Erythroblast (primary cell): Measurements from ENCODE around the gene TM4SF18.

Experiments used
- GATA1 ChIP-seq: IDR thresholded peaks from 2 replicates; pipeline ENCODE4 v1.6.1; 2011; ENCODE audit warnings: low read depth, mild to moderate bottlenecking, control low read depth, low read length, moderate library complexity
- POLR2A ChIP-seq: IDR thresholded peaks from 2 replicates; pipeline ENCODE4 v1.6.1; 2011; ENCODE audit warnings: mild to moderate bottlenecking, low read length

GRCh38 chr3:149305376-149305775 lies 28.1 kb downstream of the TM4SF18 start:
- no peak for TF ChIP-seq POLR2A
- TF ChIP-seq GATA1, result no peak
